EL (cell line): ENCODE results near the gene NR5A1.

Source experiments
- DNase-seq: peaks from one replicate; pipeline ENCODE4 v3.0.0-alpha.2; 2016

NR5A1 gene

DNA sequence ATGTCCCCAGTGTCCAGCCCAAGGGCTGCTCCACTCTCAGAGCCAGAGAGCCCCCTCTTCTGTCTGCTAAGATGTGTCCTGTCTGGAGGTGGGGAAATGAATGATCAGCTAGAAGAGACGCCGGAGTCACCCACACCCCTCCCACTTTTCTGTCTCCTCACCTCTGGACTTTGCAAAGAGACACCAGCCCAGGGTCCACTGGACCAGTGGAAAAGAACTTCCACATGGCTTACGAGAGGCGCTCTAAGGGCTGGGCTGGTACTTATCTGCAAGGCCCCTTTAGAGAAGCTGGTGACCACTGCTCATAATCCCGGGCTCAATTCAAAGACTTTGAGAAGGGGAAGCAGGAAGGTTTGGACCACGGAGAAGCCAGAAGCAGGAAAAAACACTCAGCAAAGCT is 9.2 kb downstream of the NR5A1 start:
- DNase-seq = no peak

DNA sequence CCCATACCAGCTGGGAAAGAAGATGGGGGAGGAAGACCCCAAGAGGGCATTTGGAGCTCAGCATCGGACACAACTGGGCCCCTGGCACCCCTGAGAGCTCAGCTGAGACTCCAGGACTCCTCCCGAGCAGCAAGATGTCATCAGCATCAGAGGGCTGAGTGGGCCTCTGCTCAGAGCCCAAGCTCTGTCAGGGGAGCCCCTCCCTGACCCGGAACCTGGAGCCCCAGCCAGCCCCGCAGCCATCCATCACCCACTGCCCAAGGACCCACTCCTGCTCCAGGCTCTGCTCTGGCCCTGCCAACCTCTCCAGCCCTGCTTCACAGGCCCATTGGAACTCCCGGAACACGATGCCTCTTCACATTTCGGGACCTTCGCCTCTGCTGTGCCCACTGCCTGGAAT is 9.8 kb downstream of the NR5A1 start:
- no peak for DNase-seq

DNA sequence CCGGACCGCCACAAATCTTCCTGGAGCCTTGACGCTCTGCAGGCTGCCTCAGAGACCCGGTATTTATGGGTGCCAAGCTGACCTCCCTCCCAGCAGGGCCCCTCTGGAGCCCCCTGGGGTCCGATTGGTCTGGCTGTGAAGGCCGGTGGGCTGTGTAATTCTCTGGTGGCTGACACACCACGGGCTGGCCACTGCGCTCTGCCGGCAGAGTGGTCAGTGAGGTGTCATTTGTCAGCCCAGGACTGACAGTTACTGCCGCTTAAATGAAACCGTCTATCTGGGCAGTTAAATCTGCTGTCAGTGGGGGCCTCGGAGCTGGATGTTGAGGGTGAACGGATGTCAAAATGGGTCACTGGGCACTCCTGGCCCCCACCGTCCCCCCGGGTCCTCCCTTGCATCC is 10.7 kb downstream of the NR5A1 start:
- no peak for DNase-seq

DNA sequence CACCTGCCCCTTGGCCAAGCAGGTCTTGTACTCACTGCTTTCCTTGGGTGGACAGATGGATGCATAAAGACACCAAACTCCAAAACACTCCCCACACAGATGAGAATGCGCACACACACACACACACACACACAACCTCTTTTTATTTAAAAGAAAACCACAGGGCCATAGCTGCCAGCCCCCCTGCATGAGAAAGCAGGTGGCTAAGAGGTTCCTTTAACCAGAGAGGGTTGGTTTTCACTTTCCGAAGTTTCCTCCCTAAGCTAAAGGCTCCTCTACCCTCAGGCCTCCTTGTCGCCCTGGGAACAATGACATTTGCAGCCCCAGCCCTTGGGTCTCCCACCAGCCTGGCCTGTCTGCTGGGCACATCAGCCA is 11.1 kb downstream of the NR5A1 start:
- DNase-seq = no peak

- DNase-seq = no peak
Measured at GRCh38 chr9:124495126-124496074, 11.8 kb downstream of the NR5A1 start.

DNA sequence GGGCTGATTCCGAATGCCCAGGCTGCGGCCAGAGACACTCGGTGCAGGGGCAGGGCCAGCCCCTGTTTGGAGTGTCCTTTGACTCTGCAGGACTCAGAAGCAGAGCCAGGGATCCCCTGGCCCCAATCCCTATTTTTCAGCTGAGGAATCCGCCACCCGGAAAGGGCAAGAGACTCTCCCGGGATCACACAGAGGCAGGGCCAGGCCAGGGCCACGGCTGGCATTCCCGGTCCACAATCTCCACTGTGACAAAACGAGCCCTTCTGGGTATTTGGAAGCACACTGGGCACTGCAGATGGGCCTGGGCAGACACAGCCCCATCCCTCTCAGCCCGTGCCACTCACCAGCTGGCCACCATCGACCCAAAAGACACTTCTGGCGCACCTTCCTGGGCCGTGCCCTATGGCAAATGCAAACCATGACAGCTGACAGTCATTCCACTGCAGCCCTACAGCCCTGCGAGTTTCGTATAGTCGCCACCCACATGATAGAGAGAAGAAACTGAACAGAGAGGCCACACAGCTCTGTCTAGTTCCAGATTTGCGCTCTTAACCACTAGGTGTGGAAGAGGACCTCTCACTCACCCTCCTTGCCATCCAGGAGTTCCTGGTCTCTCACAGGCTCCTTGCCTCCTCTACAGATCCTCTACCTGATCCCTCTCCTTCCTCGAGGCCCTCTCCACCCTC is 13.3 kb downstream of the NR5A1 start:
- no peak for DNase-seq

GRCh38 chr9:124493218-124493617 is 14.0 kb downstream of the NR5A1 start:
- DNase-seq = no peak

DNA sequence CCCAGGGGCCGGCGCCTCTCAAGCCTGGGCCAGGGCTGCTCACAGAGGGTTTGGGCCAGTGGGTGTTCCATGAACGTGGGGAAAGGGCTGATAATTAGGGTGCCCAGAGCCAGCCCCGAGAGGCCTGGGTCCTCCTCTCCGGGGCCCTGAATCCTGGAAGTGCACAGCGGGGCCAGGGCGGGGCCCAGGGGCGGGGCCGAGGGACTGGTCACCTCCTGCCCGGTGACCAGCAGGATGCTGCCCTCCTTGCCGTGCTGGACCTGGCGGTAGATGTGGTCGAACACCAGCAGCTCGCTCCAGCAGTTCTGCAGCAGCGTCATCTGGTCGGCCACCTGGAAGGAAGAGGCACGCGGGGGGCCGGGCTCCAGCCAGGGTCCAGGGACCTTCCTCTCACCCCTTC is 14.4 kb downstream of the NR5A1 start:
- DNase-seq = no peak

- no peak for DNase-seq
Measured at GRCh38 chr9:124491049-124491975, 15.9 kb downstream of the NR5A1 start.

DNA sequence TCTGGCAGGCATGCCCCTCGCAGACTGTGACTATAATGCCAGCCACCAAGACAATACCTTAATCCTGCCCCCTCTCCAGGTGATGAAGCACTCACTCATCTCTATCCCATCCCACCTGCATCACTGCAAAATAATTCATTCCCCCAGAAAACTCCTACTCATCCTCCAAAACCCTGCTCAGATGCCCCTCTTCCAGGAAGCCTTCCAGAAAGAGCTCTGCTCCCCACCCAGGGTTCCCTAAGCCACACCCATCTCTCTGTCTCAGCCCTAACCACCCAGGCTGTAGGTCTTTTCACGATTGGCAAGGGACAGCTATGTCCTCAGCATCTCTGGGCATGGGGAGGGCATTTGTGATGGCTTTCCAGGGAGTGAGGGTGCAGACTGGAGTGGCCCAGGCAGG is 17.2 kb downstream of the NR5A1 start:
- no peak for DNase-seq

- DNase-seq = peak; percentile 69
Measured at GRCh38 chr9:124489222-124489621, 18.0 kb downstream of the NR5A1 start.

GRCh38 chr9:124488641-124489210 is 18.5 kb downstream of the NR5A1 start:
- DNase-seq = no peak

DNA sequence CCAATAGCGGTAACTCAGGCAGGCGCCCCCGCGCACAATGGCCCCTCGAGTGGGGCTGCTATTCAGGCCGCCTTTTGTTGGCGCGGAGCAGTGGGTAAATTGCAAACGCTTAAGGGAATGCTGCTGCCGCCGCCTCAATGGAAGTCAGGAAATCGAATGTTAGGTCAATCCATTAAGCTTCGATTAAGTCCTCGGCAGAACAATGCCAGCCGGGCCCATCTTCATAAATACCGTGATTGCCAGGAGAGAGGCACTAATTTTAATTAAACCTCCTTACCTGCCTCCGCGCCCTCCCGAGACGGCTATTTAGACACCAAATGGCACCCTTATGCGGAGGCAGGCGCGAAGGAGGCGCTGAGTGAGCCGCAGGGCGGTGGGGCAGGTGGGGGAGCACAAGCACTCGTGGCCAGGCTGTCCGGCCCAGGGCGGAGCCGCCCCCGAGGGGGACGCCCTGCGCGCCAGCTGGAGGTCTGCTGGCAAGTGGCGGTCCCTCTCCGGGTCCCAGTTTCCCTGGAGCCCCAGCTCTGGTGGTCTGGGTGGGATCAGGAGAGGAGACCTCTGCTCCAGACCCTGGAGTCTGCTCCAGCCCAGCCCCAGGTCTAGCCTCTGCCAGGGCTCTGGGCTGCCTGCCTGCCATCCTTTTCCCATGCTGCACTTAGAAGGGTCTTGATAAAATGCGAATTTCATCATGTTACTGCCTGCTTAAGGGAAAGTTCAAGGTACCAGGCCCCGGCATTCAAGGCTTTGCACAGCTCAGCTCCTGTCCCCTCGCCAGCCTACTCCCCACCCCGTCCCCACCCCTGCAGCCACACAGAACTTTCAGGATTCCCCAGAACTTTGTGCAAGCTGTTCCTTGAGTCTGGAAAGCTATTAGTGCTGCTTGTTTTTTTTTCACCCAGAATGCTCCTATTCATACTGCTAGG is 19.7 kb downstream of the NR5A1 start:
- DNase-seq = no peak

DNA sequence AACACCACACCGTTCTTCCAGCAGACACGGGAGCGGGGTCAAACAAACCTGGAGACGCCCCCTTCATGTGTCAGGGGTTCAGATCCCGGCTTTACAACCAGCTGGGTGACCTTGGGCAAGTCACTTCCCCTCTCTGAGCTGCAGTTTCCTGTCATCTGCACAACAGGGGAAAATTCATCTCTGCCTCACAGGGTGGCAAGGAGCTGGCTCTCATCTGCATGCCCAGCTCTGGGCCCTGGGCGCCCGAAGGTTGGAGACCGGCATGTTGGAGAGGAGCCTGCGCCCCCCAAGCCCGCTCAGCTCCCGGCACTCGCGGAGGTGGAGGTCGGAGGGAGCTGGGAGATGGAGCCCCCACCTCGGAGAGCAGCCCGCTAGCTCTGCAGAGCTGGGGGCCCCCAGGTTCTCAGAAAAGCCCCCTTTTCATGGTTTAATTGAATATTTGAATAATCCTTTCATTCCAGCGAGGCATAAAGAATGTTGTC is 20.4 kb downstream of the NR5A1 start:
- DNase-seq = no peak

DNA sequence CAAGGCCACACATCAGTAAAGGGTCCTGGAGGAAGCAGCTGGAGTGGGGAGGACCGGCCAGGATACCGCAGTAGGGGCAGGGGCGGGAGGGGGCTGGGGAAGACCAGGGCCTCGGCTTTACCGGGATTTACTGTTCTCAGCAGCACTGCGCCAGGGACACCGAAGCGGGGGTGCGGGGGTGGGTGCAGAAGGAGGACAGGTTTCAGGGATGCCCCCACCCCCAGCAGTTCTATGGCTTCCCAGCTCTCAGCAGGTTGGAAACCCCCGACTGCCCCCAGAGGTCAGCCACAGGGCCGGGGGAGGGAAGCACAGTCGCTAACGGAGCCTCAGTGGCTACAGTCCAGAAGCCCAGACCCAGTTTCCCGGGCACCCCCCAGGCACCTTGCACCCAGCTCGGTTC is 21.3 kb downstream of the NR5A1 start:
- no peak for DNase-seq

GRCh38 chr9:124485201-124485600 is 22.0 kb downstream of the NR5A1 start:
- no peak for DNase-seq

GRCh38 chr9:124483481-124483880 is 23.7 kb downstream of the NR5A1 start:
- no peak for DNase-seq

DNA sequence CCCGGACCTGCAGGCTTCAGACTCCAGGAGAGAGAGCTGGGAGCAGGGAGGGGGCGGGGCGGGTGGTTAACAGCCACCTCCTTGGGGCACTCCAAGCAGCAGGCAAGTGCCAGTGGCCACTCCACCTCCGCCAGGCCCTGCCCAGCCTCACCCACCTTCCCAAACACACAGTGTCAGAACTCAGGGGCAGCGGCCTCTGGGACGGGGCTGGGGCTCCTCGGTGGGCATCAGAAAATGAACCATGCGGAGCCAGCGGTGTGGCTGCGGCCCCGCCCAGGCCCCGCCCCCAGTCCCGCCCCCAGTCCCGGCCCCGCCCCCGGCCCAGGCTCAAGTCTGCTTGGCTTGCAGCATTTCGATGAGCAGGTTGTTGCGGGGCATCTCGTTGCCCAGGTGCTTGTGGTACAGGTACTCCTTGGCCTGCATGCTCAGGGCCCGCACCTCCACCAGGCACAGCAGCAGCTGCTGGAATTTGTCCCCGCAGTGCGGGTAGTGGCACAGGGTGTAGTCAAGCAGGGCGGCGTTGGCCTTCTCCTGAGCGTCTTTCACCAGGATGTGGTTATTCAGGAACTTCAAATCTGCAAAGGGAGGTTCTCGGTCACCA is 24.7 kb downstream of the NR5A1 start:
- no peak for DNase-seq

GRCh38 chr9:124481115-124481514 is 26.1 kb downstream of the NR5A1 start:
- DNase-seq = no peak

- peak; percentile 44 for DNase-seq
Measured at GRCh38 chr9:124480621-124480981, 26.6 kb downstream of the NR5A1 start.

DNA sequence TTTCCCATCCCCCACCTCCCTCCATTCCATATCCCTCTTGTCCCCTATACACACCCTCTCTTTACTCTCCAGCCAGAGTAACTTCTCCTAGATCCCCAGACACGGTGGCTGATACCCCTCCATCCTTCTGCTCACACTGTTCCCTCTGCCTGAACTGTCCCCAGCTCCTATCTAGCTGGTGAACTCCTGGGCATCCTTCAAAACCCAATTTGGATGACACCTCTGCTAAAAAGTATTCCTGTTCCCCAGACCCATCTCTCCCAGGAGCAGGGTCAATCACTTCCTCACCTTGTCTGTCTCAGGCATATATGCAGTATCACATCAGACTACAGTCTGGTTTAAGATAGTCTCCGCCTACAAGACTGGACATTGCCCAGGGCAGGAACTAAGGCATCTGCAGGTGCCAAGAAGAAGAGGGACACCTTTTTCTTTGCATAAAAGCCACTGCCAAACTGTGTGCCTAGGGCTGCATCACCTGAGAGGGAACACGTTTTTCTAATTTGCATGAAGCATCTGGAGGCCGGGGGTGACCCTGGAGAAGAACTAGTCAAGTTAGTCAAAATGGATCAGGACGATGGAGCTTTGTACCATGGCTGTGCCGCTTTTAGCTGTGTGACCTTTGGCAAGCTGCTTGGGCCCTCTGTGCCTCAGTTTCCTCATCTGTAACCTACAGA is 27.1 kb downstream of the NR5A1 start:
- no peak for DNase-seq
